HG03159 (cell line): ENCODE data around the gene IGSF5.

Experiments used
- ATAC-seq: cut with Tn5 transposase; IDR thresholded peaks from one replicate; pipeline ENCODE4 v1.9.1; 2021; ENCODE audit warnings: mild to moderate bottlenecking, moderate library complexity; ENCODE audit not compliant: unreplicated experiment

The IGSF5 gene

DNA sequence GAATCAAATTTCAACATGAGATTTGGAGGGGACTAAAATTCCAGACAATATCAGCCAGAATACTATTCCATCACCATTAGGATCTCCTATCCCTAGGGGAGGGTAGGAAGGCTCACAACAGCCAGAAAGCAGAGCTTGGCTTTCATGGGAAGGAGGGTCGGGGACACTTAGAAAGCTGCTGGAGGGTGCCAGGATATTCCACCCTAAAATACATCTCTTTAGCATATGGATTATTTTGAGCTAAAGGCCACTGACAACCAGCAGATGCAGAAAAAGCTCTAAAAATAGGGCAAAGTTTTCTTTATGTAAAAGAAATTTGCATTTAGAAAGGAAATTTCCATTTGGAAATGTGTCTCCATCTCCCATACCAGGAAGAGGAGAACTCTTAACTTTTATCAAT is 68.0 kb downstream of the IGSF5 start:
- no peak for ATAC-seq

DNA sequence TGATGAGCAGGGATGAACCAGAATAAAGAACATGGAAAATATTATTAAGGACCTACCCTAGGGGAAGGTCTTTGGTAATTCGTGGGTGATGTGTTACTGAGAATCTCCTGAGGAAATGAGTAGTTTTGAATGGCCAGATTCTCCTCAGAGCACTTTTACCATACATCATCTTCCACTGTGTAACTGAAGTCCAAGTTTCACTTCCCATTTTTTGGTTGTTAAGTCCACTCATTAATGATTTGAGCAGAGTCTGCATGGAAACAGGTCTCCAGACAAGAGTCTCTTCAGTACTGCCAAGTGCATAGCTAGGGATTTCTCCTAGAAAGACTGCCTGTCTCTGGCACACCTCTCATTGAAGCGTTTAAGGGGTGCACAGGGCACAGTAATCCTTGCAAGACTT is 73.6 kb downstream of the IGSF5 start:
- no peak for ATAC-seq

DNA sequence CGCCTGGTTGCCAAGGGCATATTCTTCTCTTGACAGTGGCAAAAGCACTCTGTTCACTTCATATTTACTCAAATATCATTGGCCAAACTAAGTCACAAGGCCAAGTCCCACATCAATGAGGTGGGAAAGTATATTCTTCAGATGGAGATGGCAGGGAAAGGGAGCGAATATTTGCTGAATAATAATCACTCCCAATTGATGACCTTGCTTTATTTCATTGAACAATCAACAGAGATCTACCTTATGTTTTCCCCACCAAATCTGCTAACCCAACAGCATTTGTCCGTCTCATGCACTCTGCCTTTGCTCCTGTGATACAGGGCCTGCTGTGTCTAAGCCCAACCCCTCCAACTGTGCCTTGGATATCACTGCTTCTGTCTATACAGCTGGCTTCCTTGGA is 77.1 kb downstream of the IGSF5 start:
- ATAC-seq: no peak

DNA sequence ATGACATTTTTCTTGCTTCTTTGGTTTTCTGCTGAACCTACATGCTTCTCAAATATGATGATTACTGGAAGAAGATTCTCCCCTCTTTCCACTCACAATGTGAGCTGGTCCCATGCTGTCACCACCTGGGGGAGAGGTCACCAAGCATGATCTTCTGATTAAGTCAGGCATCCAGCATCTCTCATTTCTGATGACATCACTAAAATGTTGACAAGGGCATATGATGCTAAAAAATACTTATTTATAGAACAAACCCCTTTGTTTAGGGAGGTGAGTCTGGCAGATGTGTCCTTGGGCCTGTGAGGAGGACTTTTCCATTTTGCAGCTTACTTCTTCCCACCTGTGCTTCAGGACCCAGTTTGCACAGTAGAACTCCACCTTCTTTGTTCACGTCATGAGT is 80.3 kb downstream of the IGSF5 start:
- ATAC-seq: no peak

DNA sequence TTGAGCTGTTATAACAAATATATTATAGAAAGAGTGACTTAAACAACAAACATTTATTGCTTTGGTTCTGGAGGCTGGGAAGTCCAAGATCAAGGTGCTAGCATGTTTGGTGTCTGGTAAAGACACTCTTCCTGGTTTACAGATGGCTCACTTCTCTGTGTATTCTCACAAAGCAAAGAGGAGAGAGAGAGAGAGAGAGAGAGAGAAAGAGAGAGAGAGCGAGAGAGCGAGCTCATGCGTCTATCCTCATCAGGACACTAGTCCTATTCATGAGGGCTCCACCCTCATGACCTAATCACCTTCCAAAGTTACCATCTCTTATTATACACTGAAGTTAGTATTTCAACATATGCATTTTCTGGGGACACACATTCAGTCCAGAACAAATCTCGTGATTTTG is 89.6 kb downstream of the IGSF5 start:
- ATAC-seq: no peak

DNA sequence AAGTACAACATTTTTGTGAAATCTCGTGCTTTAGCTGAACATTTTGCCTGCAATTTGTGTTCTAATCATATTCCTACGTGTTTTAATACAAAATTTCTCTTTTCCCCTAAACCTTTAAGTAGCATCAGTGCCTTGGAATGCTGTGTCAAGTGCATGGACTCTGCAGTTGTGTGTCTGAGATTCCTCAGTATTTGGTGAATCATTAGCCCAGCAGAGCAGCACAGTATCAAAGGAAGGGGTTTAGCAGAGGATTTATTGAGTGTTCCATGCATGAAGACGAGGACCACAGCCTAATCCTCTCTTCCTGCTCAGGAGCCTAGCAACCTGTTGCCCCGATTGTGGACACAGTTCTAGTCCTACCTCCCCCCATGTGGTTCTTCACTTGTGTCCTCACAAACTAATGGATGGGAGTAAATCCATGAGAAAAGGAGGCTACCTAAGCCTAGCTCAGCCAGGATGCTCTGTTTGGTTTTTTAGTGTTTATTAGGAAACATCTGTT is 92.9 kb downstream of the IGSF5 start:
- no peak for ATAC-seq

DNA sequence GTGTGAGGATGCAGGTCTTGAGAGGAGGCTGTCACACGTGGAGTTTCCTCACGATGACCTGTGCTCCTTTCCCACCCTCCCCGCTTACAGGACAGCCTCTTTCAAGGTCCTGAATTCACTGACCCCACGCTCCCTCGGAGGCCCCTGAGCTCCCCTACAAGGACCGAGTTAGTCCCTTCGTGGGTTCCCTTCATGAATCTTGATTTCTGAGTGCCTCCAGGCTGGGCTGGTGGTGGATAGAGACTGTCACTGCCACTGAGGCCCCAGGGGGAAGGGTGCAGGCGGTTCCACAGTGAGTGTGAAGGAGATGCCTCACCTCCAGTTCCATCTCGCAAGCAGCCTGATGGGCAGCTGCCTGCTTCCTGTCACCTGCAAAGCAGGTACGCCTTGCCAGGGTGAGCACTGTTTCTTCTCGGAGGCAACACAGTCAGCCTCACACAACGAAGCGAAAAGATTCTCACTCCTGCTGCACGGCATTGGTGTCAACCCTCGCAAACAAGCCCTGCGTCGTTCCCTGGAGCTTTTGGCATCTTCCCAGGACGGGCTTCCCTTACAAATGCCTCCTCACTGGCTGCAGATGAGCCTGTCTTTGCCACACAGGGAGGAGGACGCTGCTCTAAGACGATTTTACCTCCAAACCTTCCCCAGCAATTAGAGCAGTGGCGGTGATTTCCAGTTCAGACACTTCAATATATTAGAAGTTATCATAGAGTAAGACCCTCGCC is 95.6 kb downstream of the IGSF5 start:
- no peak for ATAC-seq

DNA sequence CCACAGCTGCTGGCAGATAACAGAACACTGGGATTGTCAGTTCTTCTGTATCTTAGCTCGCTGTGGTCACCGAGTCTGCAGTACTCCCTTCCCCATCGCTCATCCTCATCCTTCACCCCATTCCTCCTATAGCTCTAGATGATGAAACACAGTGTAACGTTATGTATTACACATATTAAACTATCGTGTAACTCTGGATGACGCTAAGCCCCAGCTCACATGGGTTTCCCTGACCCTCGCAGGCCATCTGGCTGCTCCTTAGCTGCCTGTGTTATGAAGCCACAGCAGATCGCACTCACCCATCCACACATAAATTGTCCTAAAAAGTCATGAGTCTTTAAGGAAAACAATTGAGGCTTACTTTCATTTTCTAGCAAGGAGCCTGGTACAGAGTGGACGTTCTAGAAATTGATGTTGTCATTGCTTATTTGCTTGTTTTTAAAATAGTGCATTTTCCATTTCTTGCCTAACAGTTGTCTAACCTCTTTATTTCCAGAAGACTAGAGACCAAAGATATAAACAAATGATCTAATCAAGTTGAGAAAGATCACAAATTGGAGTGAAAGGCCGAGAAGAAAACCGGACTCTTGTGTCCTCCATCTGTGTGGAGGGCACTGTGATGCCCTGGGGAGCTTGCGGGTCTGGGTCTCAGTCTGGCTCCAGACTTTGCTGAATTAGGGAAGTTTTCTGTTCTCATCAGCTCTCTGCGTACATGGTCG is 97.9 kb downstream of the IGSF5 start:
- ATAC-seq: no peak

DNA sequence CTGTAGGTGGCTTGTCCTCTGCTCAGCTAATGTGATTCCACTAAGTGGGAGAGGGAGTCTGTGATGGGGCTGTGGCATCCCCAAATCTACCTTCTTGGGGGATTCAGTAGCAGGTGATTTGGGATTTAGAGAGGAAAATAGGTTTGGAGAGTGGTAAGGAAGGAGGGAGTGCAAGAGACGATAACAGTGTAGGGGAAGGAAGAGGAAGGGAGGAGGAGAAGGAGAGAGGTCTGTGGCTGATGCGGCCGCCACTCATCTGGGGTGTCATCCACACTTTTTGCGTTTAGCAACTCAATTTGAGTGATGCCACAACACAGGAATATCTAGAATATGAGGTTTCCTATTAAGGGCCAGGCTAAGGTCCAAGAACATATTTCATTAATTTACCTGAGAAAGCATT is 98.5 kb downstream of the IGSF5 start:
- ATAC-seq: no peak

DNA sequence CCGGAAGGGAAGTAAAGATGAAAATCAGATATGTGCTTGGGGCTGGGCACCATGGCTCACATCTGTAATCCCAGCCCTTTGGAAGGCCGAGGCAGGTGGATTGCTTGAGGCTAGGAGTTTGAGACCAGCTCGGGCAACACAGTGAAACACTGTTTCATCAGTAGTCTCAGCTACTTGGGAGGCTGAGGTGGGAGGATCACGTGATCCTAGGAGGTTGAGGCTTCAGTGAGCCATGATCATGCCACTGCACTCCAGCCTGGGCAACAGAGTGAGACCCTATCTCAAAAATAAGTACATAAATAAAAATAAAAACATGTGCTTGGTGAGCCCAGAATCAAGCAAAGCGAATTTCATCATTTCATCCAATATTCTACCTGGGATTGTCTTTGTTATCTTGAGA is 98.9 kb downstream of the IGSF5 start:
- ATAC-seq: no peak

DNA sequence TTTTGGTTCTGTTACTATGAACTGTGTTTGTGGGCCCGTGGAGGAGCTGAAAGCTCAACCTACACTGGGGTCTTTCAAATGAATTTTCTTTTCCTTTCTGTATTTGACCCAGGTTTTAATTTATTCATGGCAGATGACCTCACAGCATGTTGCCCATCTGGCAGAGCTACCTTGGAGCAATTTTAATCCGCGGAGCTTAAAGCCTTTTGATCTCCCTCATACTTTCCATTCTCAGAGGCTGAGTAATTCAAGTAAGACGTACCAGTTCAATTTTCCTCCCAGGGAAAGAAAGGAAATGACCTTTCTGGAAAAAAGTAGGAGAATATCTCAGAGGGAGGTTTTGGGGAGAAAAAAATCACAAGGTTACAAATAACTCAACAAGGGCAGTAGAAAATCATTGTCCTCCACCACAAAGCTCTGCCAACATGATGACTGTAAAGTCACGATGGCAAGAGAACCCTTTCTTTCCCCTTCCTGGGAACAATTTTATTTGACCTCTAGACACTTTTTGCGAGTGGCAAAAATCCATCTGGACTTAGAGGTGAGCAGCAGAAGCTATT is 100.7 kb downstream of the IGSF5 start:
- ATAC-seq: no peak

DNA sequence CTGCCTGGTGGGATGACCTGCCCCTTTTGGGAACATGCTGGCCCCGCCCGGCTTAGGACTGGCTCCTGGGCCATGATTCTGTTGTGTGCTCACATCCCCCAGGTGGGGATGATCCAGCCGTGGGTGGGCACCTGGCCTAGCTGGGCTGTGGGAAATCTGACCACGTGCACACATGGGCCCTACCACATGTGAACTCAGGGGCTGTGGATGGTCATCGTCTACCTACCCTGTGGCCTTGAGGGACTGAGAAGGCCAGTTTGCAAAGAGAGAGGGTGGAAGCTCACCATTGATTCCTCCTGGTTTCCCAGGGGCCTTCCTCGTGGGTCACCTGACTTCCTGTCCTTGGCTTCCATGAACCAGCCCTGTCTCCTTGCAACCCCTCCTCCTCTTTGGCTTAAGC is 102.9 kb downstream of the IGSF5 start:
- no peak for ATAC-seq

DNA sequence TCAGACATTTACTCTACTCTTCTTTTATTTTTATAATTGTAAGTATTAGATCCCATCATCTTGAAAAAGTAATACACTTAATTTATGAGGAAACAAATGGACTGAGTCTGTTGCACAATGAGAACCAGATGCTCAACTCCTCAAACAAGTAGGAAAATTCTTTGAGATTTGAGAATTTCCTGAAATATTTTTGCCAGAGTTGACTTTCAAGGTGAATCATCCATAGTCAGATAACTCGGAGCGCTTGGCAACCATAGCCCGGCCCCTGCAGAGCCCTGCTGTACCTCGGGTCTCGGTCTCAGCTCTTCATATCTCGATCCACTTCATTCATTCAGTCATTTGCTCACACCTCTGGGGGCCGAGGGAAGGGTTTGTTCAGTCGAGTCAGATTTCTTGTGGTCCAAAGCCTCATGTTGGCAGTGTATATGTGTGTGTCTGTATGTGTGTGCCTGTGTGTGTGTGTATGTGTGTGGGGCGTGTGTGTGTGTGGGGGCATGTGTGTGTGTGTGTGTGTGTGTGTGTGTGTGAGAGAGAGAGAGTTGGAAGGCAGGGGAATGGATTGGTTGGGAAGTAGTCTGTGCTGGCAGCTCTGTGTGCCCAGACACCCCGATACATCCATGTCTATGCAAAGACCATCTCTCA is 104.2 kb downstream of the IGSF5 start:
- ATAC-seq: no peak

DNA sequence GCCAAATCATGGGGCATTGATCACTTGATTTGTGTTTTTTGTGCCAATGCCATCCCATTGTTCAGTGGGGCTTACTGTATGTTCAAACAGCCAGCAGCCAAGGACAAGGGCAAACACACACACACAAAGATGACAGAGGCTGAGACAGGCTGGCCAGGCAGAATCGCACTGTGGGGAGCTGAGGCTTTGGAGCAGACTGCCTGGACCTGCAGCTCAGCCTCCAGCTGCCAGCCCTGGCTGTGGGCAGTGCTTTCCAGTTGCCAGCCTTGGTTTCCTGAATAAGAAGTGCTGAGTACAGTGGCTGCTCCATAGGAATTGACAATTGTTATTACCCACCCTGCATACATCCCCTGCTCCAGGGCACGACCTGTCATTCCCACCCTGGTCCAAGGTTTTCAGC is 105.3 kb downstream of the IGSF5 start:
- ATAC-seq: no peak

DNA sequence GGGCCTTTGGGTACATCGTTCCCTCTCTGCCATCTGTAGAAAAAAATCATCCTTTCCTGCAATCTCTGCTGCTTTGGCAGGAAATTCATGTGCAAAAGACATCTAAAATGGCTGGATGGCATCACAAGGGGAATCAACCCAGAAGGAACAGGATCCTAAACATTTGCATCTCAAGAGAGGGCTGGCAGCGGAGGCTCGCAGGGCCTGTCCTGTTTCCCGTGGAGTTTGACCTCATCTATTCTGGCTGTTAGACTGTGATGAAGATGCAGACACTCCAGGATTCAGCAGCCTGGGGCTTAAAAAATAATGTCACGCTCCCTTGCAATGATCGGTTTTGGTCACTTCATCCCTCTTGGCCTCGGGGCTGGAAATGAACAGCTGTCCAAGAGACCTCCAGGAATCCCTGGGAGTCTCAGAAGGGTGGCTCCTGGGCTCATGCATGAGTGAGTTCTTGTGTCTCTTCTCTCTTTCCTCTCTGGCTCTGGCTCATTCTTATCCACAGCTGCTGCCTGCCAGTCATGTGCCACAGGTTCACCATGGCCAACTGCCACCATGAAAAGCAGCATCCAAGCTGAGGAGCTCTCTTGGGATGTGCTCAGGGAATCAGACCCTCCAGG is 106.1 kb downstream of the IGSF5 start:
- no peak for ATAC-seq
